ENCODE data around the gene ABCA3. TPM values are rescaled to one million over a fixed set of nuclear protein-coding genes. Genes with fewer than 3 reads are reported as not detected.

ABCA3 gene
- total and polyA plus RNA-seq, 2 of the 8 experiments (the other 6 are each of a cell fraction or from before 2014, with no cell fraction given) = 5.7 to 7.9 TPM

- DNase-seq (ENCODE audit: low read depth in 1 of 2, low spot score in 2 of 2) (no peak), FAIRE-seq (no peak)
- Histone ChIP-seq H2AFZ (ENCODE audit: low read length) (no peak overlapping the region), H3K79me1 (ENCODE audit: low read depth, low read length) (no peaks in the 10 kb centered on the region), H3K18ac (ENCODE audit: extremely low read depth, low read length) (no peak overlapping the region), H3K9ac (replicated peaks in 1 of 4; ENCODE audit: extremely low read depth in 1 of 4, low read depth in 3 of 4, low read length in 3 of 4) (no peak overlapping the region), H4K8ac (ENCODE audit: extremely low read depth, insufficient read depth, low read length) (no peak overlapping the region), H2AK5ac (ENCODE audit: low read depth, low read length) (no peak overlapping the region), H2BK15ac (ENCODE audit: low read length) (no peak overlapping the region), H3K36me3 (ENCODE audit: control insufficient read depth in 2 of 4, insufficient read depth in 4 of 4, low read length in 3 of 4) (no peaks in the 10 kb centered on the region), H3K14ac (ENCODE audit: insufficient read length) (no peak overlapping the region), H3K4ac (replicated peaks; ENCODE audit: insufficient read length, low read depth, low read length) (no peak overlapping the region), H4K91ac (replicated peaks; ENCODE audit: insufficient read length, low read length) (no peak overlapping the region), H3K56ac (replicated peaks; ENCODE audit: insufficient read length, low read depth, low read length) (no peak overlapping the region), H3K23me2 (ENCODE audit: low read depth, low read length) (no peaks in the 10 kb centered on the region), H2BK12ac (ENCODE audit: low read depth, low read length) (no peak overlapping the region), H3K79me2 (ENCODE audit: control insufficient read depth in 1 of 2, insufficient read depth in 2 of 2, low read length in 2 of 2) (no peaks in the 10 kb centered on the region), H3K9me3 (ENCODE audit: insufficient read depth in 2 of 2, low read depth in 1 of 2, low read length in 1 of 2) (no peaks in the 10 kb centered on the region), H3K27ac (ENCODE audit: low read depth, low read length) (no peak overlapping the region), H4K5ac (ENCODE audit: insufficient read length, low read depth, low read length) (no peak overlapping the region), H2BK120ac (replicated peaks; ENCODE audit: low read depth, low read length) (no peak overlapping the region), H2BK5ac (ENCODE audit: low read depth, low read length) (no peak overlapping the region), H2BK20ac (ENCODE audit: low read length) (no peak overlapping the region), H3K23ac (ENCODE audit: insufficient read length) (no peak overlapping the region), H4K20me1 (replicated peaks in 1 of 2; ENCODE audit: control insufficient read depth in 1 of 2, insufficient read depth in 2 of 2, low read length in 2 of 2) (peaks cover 2% of the 10 kb centered on the region in 2 experiments), H3K4me3 (ENCODE audit: extremely low read depth in 1 of 4, insufficient read depth in 2 of 4, low read depth in 3 of 4, low read length in 4 of 4) (no peak overlapping the region), H3K27me3 (replicated peaks in 1 of 4; ENCODE audit: control insufficient read depth in 3 of 4, extremely low read depth in 1 of 4, insufficient read depth in 3 of 4, low read length in 3 of 4) (no peaks in the 10 kb centered on the region), H3K4me1 (replicated peaks in 1 of 4; ENCODE audit: control insufficient read depth in 3 of 4, insufficient read depth in 4 of 4, low read length in 3 of 4) (no peaks in the 10 kb centered on the region; a peak in 1 of 7 replicates), H3K4me2 (ENCODE audit: insufficient read depth in 1 of 2, low read depth in 2 of 2, low read length in 2 of 2) (no peak overlapping the region)
- 88% methylated on average over 21 of the region's 24 CpGs; no CpG with 5 or more reads in 1 of the 2 experiments for WGBS, 2 experiments (ENCODE audit: extremely low coverage in 1 of 2, insufficient coverage in 1 of 2, insufficient read length in 1 of 2, insufficient replicate concordance in 2 of 2, low coverage in 1 of 2, low lambda C conversion rate in 2 of 2, missing lambda C conversion rate in 1 of 2)
- ChIA-PET CTCF (ENCODE audit: partially characterized antibody) (interaction anchor here (0.7 to 4.8 kb wide), 9 partner anchors 8 to 221 kb away, joined by 3 to 30 read pairs (median 4); no protein-coding TSS in a partner anchor), POLR2A (ENCODE audit: partially characterized antibody) (interaction anchor here (0.7 to 3.6 kb wide), 6 partner anchors 8 to 188 kb away, joined by 3 to 29 read pairs (median 4); no protein-coding TSS in a partner anchor)
- TF ChIP-seq EGR1 (IDR thresholded peaks at IDR 0.05; ENCODE audit: borderline replicate concordance, low read depth, low read length) = no peak
- no peak for TF ChIP-seq FOSL1 (IDR thresholded peaks at IDR 0.05; ENCODE audit: insufficient read depth, low read depth, low read length)
- TF ChIP-seq EZH2 (IDR thresholded peaks at IDR 0.05; ENCODE audit: low read depth, low read length, severe bottlenecking) = no peak
- peak; percentile 56 to 59; a peak in 1 of 4 replicates for TF ChIP-seq SIN3A (conservative IDR thresholded peaks at IDR 0.05 in 1 of 2, IDR thresholded peaks at IDR 0.05 in 1 of 2; ENCODE audit: low read depth in 1 of 2, low read length in 2 of 2)
- no peak for TF ChIP-seq SIRT6 (IDR thresholded peaks at IDR 0.05; ENCODE audit: low read length)
- TF ChIP-seq RXRA (IDR thresholded peaks at IDR 0.05; ENCODE audit: insufficient read depth, low read depth, low read length) = no peak
- TF ChIP-seq MAX (IDR thresholded peaks at IDR 0.05) = no peak
- no peak for TF ChIP-seq RNF2 (IDR thresholded peaks at IDR 0.05; ENCODE audit: borderline replicate concordance, low read depth, low read length, missing control alignments, poor library complexity, severe bottlenecking)
Observed at GRCh38 chr16:2280981-2281542, 59.5 kb downstream of the ABCA3 start.

Measured in H1 (cell line).